Ascending aorta (tissue), 2 donors: Measurements from ENCODE around the gene MST1. TPM values are rescaled to one million over a fixed set of nuclear protein-coding genes. Genes with fewer than 3 reads are reported as not detected.

Experiments used
- DNase-seq, 2 donors: peaks; one replicate each; pipeline ENCODE4 v3.0.0-alpha.2; 2019; ENCODE audit warnings: low spot score in 2 of 2
- H3K27ac ChIP-seq, 2 donors: fragments of 200-600 bp; sonication (generic); one replicate each; pipeline ENCODE4 v1.5.1; 2016 to 2017; ENCODE audit warnings: mild to moderate bottlenecking in 1 of 2
- H3K27me3 ChIP-seq: fragments of 200-600 bp; sonication (generic); one replicate; pipeline ENCODE4 v1.5.1; 2017
- H3K36me3 ChIP-seq, 2 donors: fragments of 200-600 bp; sonication (generic); one replicate each; pipeline ENCODE4 v1.5.1; 2016
- H3K4me1 ChIP-seq, 2 donors: fragments of 200-600 bp; sonication (generic); one replicate each; pipeline ENCODE4 v1.5.1; 2016 to 2017; ENCODE audit warnings: mild to moderate bottlenecking in 1 of 2
- H3K4me3 ChIP-seq, 2 donors: fragments of 200-600 bp; sonication (generic); one replicate each; pipeline ENCODE4 v1.5.1; 2016 to 2017; ENCODE audit warnings: mild to moderate bottlenecking in 1 of 2
- H3K9me3 ChIP-seq, 2 donors: fragments of 200-600 bp; sonication (generic); one replicate each; pipeline ENCODE4 v1.5.1; 2016
- CTCF ChIP-seq, 3 experiments: fragments of 200-600 bp in 2 of 3; fragments of 450-650 bp in 1 of 3; sonication (generic) in 2 of 3; IDR thresholded peaks; one replicate each; pipeline ENCODE4 v1.5.1; 2016 to 2019; ENCODE audit warnings: antibody characterized with exemption in 3 of 3, mild to moderate bottlenecking in 1 of 3, moderate library complexity in 1 of 3
- intact Hi-C: fragments of 100-400 bp; cut with DNase I; formaldehyde crosslinking; loops from one replicate; pipeline ENCODE4 v1.15.1; 2023
- total RNA-seq: library from RNA; depleted of rRNA; stranded (reverse); fragments of >200 nt; gene quantifications from one replicate; pipeline ENCODE4 v1.1.0, GENCODE V29; 2016

Gene MST1
- total RNA-seq, 1 donor from 2014 or later: 12.6 TPM

- no peak for DNase-seq
- Histone ChIP-seq H3K4me3 (no peak overlapping the region), H3K36me3 (no peaks in the 10 kb centered on the region), H3K9me3 (no peaks in the 10 kb centered on the region), H3K27me3 (no peaks in the 10 kb centered on the region), H3K4me1 (no peaks in the 10 kb centered on the region), H3K27ac (no peak overlapping the region)
- intact Hi-C loops: no loop called here
- TF ChIP-seq CTCF (IDR thresholded peaks at IDR 0.05): no peak
Measured at GRCh38 chr3:49655731-49656285, 33.5 kb downstream of the MST1 start.

GRCh38 chr3:49654955-49655556, 34.2 kb downstream of the MST1 start:
- Histone ChIP-seq H3K4me1 (no peaks in the 10 kb centered on the region), H3K4me3 (no peak overlapping the region), H3K9me3 (no peaks in the 10 kb centered on the region), H3K36me3 (no peaks in the 10 kb centered on the region), H3K27ac (no peak overlapping the region), H3K27me3 (no peaks in the 10 kb centered on the region)
- DNase-seq: no peak
- intact Hi-C loops: no loop called here
- no peak for TF ChIP-seq CTCF (IDR thresholded peaks at IDR 0.05)

- no peaks in the 10 kb centered on the region for H3K36me3 ChIP-seq
- intact Hi-C loops: no loop called here
Measured at GRCh38 chr3:49654176-49654825, 35.0 kb downstream of the MST1 start.

GRCh38 chr3:49653621-49654020, 35.7 kb downstream of the MST1 start:
- no peak for DNase-seq
- intact Hi-C loops: no loop called here
- no peak for TF ChIP-seq CTCF (IDR thresholded peaks at IDR 0.05)

More at GRCh38 chr3:49654176-49654825, 35.0 kb downstream of the MST1 start:
- DNase-seq: no peak
- no peak overlapping the region for H3K27ac ChIP-seq
- no peak overlapping the region for H3K4me3 ChIP-seq
- no peaks in the 10 kb centered on the region for H3K9me3 ChIP-seq
- no peak for TF ChIP-seq CTCF (IDR thresholded peaks at IDR 0.05)
- no peaks in the 10 kb centered on the region for H3K4me1 ChIP-seq
- no peaks in the 10 kb centered on the region for H3K27me3 ChIP-seq

GRCh38 chr3:49652903-49653415, 36.3 kb downstream of the MST1 start:
- TF ChIP-seq CTCF (IDR thresholded peaks at IDR 0.05): no peak
- no peaks in the 10 kb centered on the region for H3K27me3 ChIP-seq
- DNase-seq: no peak
- H3K4me3 ChIP-seq: no peak overlapping the region
- H3K9me3 ChIP-seq: no peaks in the 10 kb centered on the region
- intact Hi-C loops: no loop called here
- no peaks in the 10 kb centered on the region for H3K36me3 ChIP-seq
- no peak overlapping the region for H3K27ac ChIP-seq
- H3K4me1 ChIP-seq: peaks cover 2% of the 10 kb centered on the region in 2 donors

More at GRCh38 chr3:49653621-49654020, 35.7 kb downstream of the MST1 start:
- Histone ChIP-seq H3K4me3 (no peak overlapping the region), H3K4me1 (no peaks in the 10 kb centered on the region), H3K27ac (no peak overlapping the region), H3K27me3 (no peaks in the 10 kb centered on the region), H3K36me3 (no peaks in the 10 kb centered on the region), H3K9me3 (no peaks in the 10 kb centered on the region)
